Measurements from ENCODE around the gene GPD2. TPM values are rescaled to one million over a fixed set of nuclear protein-coding genes. Genes with fewer than 3 reads are reported as not detected.

Gene GPD2
- total RNA-seq, 2 experiments from 2014 or later = 31.6 to 32.6 TPM

DNA sequence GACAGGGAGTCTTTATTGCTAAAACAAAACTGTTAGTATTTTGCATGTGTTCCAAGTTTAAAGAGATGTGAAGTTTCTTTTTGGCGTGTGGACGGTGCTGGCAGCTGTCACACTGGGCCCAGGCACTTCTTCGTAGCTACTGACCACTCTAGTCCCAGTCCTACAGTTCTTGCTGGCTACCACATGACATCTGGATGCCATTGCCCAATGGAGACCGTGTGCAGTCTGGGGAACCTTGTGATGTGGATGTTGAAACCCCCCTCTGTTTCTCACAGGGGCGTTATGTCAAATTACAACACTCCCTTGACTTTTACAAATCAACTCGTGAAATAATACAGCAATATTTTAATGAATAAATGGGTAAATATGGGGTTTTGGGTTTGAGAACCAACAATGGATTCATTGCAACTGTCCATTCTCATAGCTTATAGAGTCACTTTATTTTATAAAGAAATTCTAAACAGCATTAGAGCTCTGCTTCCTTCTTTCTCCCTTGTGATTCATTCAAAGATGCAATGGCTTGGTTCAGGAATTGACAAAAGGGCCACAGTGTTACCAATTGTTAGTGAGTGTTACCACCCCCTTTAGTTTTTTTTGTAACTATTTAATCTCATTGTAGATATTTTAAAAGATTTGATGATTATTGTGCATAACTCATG lies 1.2 kb downstream of the GPD2 start:
- ATAC-seq (no peak), DNase-seq (no peak)
- Mint-ChIP-seq H3K27ac (peak overlapping the region; percentile 96), H3K36me3 (ENCODE audit: low read depth) (peaks cover 19% of the 10 kb centered on the region), H3K27me3 (no peaks in the 10 kb centered on the region), H3K9me3 (ENCODE audit: low read depth) (no peaks in the 10 kb centered on the region), H3K4me3 (peak overlapping the region; percentile 87), H3K4me1 (peaks cover 19% of the 10 kb centered on the region)
- CTCF ChIA-PET = interaction anchor here (0.7 to 2.1 kb wide), 8 partner anchors 22 to 177 kb away, joined by 3 to 7 read pairs (median 3); no protein-coding TSS in a partner anchor
- intact Hi-C loops (cut with DNase I, micrococcal nuclease) = loop anchor here (2.0 to 5.0 kb wide), 3 partner anchors 55 to 960 kb away; no protein-coding TSS in a partner anchor
- POLR2A ChIA-PET = interaction anchor here (0.6 kb wide), 1 partner anchor 103 kb away, joined by 3 read pairs; no protein-coding TSS in a partner anchor

DNA sequence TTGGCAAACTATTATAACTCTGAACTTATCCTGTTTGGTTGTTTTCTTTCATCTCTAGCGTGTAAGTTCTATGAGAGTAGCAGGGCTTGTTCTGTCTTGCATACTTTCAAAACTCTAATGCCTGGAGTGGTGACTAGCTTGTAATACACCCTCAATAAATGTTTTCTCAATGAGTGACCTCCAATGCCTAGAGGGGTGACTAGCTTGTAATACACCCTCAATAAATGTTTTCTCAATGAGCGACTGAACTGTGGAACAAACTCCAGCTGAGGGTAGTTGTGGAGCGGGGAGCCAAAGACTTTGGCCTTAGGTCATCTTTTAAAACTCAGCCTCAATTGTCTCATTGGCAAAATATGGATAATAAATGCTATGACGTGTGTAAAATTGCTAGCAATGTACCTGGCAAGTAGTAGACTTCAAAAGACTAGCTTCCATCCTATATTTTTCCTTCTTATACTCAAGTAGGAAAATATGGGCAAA lies 1.8 kb downstream of the GPD2 start:
- no peak for ATAC-seq
- ChIA-PET CTCF (interaction anchor here (0.6 to 2.1 kb wide), 6 partner anchors 35 to 176 kb away, joined by 3 to 7 read pairs (median 3); no protein-coding TSS in a partner anchor), POLR2A (no interaction called here)
- intact Hi-C loops (cut with DNase I, micrococcal nuclease) = loop anchor here (2.0 to 5.0 kb wide), 3 partner anchors 54 to 959 kb away; no protein-coding TSS in a partner anchor
- no peaks in the 10 kb centered on the region for H3K27me3 Mint-ChIP-seq
- DNase-seq = no peak
- no peaks in the 10 kb centered on the region for H3K9me3 Mint-ChIP-seq (ENCODE audit: low read depth)
- H3K4me3 Mint-ChIP-seq = peak overlapping the region; percentile 87
- peak overlapping the region; percentile 96 for H3K27ac Mint-ChIP-seq
- H3K36me3 Mint-ChIP-seq (ENCODE audit: low read depth) = peaks cover 19% of the 10 kb centered on the region
- peaks cover 19% of the 10 kb centered on the region for H3K4me1 Mint-ChIP-seq

DNA sequence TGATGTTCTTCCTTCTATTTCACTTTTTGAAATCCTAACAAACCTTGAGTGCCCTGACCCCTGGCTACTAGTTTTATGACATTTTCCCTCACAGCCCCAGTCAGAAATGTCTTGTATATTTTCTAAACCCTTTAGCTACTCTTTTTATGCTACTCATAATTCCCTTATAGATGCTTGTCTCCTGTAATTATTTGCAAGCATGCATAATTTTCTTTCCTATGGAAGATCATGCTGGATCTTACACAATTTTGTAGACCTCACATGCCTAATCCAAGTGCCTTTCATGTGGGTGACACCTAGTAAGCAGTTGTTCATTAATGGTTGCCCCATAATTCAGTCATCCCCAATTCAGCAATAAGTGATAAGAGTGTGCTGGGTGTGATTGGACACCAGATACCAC lies 6.9 kb downstream of the GPD2 start:
- Mint-ChIP-seq H3K9me3 (ENCODE audit: low read depth) (no peaks in the 10 kb centered on the region), H3K27me3 (no peaks in the 10 kb centered on the region), H3K36me3 (ENCODE audit: low read depth) (peaks cover 19% of the 10 kb centered on the region), H3K4me1 (peaks cover 15% of the 10 kb centered on the region), H3K27ac (no peak overlapping the region), H3K4me3 (no peak overlapping the region)
- no peak for DNase-seq
- no peak for ATAC-seq
- ChIA-PET CTCF (no interaction called here), POLR2A (no interaction called here)
- intact Hi-C loops (cut with DNase I, micrococcal nuclease) = no loop called here

DNA sequence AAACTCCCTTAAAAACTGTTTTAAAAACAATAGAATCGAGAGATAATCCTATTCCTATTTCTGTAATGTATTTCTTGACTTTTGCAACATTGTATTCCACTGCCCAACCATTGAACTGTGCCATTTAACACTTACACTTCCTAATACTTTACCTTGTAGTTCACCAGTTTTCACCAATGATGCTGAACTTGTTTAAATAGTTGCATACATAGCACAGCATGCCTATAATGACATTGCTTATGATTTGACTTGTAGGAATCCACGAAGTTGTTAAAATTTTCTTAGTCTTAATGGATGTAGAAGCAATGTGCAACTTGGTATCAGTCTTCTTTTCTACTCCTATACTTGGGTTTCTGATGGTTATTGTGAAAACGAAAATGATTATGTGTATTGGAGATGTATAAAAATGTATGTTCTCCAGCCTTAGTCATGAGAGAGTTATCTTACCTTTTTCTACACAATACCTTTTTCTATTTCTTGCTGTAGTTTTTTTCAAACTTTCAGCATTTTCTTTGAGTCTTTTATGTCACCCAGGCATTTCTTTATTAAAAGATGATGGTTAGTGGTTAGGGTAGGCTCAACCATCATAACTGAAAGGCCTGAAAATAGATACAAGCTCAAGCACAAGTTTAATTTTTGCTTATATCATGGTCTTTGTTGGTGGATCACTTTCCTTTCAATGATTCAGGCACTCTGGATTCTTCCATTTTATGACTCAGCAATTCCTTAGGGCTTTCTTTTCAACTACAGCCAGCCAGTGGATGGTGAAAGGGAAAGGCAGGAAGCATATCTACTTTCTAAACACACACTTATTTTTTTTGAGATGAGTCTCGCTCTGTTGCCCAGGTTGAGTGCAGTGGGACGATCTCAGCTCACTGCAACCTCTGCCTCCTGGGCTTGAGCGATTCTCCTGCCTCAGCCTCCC lies 9.4 kb downstream of the GPD2 start:
- ChIA-PET CTCF (no interaction called here), POLR2A (no interaction called here)
- H3K4me1 Mint-ChIP-seq = peaks cover 9% of the 10 kb centered on the region
- no peak for DNase-seq
- no peak overlapping the region for H3K27ac Mint-ChIP-seq
- no peaks in the 10 kb centered on the region for H3K27me3 Mint-ChIP-seq
- H3K4me3 Mint-ChIP-seq = no peak overlapping the region
- no peaks in the 10 kb centered on the region for H3K9me3 Mint-ChIP-seq (ENCODE audit: low read depth)
- no peak for ATAC-seq
- H3K36me3 Mint-ChIP-seq (ENCODE audit: low read depth) = peaks cover 18% of the 10 kb centered on the region
- intact Hi-C loops (cut with DNase I, micrococcal nuclease) = no loop called here

DNA sequence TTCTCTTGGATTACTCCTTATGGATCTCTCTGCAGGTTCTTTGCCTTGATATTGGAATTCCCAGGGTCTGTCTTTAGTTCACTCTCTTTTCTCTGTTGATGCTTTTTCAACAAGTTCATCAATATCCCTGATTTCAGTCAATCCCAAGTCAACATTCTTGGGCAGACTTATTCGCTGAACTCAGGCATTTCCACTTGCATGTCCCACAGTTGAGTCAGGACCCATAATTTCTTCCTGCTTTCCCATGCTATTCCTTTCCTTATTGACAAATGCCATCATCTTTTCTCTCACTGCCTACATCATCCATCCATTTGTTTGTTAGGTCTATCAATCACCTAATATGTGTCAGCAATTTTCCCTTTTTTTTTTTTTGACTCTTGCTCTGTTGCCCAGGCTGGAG lies 11.6 kb downstream of the GPD2 start:
- CTCF ChIA-PET = no interaction called here
- H3K27me3 Mint-ChIP-seq = no peaks in the 10 kb centered on the region
- ATAC-seq = no peak
- intact Hi-C loops (cut with DNase I, micrococcal nuclease) = no loop called here
- H3K27ac Mint-ChIP-seq = peak overlapping the region; percentile 17
- H3K9me3 Mint-ChIP-seq (ENCODE audit: low read depth) = no peaks in the 10 kb centered on the region
- H3K4me1 Mint-ChIP-seq = peaks cover 9% of the 10 kb centered on the region
- no peak for DNase-seq
- no peak overlapping the region for H3K4me3 Mint-ChIP-seq
- POLR2A ChIA-PET = no interaction called here
- H3K36me3 Mint-ChIP-seq (ENCODE audit: low read depth) = peaks cover 13% of the 10 kb centered on the region

DNA sequence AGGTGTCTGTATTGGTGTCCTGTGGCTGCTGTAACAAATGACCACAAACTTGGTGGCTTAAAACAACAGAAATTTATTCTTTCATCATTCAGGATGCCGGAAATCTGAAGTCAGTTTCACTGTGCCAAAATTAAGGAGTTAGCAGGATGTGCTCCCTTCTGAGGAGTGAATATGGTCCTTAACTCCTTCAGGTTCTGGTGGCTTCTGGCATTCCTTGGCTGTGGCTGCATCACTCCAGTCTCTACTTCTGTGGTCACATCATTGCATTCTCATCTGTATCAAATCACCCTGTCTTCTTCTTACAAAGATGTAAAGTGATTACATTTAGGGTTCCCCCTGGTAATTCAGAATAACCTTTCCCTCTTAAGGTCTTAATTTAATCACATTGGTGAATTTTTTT lies 12.6 kb downstream of the GPD2 start:
- ATAC-seq = no peak
- peaks cover 19% of the 10 kb centered on the region for H3K36me3 Mint-ChIP-seq (ENCODE audit: low read depth)
- H3K4me3 Mint-ChIP-seq = no peak overlapping the region
- intact Hi-C loops (cut with DNase I, micrococcal nuclease) = no loop called here
- no peak overlapping the region for H3K27ac Mint-ChIP-seq
- no peak for DNase-seq
- ChIA-PET POLR2A (no interaction called here), CTCF (no interaction called here)
- peaks cover 10% of the 10 kb centered on the region for H3K4me1 Mint-ChIP-seq
- no peaks in the 10 kb centered on the region for H3K9me3 Mint-ChIP-seq (ENCODE audit: low read depth)
- H3K27me3 Mint-ChIP-seq = no peaks in the 10 kb centered on the region

DNA sequence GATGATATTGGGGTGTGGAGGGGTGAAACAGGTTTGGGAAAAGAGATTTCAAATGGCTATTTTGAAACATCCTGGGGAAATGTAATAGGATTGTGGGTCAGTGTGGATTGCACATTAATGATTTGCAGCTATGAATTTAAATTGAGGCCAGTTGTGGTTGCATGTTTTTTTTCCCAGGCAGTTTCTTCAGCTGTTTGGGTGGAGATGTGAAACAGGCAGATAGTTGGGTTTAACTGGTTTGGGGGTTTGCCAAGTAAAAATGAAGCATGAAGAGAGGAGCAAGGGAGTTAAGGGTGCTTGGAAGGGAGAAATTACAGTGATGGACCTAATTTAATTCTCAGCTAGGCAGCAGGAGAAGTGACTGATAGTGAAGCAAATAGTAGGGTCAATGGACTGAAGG lies 16.8 kb downstream of the GPD2 start:
- intact Hi-C loops (cut with DNase I, micrococcal nuclease) = no loop called here
- Mint-ChIP-seq H3K36me3 (ENCODE audit: low read depth) (peaks cover 16% of the 10 kb centered on the region), H3K4me3 (no peak overlapping the region), H3K4me1 (peaks cover 25% of the 10 kb centered on the region), H3K27ac (no peak overlapping the region), H3K9me3 (ENCODE audit: low read depth) (no peaks in the 10 kb centered on the region), H3K27me3 (no peaks in the 10 kb centered on the region)
- no peak for DNase-seq
- ChIA-PET CTCF (interaction anchor here (0.7 kb wide), 1 partner anchor 156 kb away, joined by 3 read pairs; no protein-coding TSS in a partner anchor), POLR2A (no interaction called here)
- no peak for ATAC-seq

DNA sequence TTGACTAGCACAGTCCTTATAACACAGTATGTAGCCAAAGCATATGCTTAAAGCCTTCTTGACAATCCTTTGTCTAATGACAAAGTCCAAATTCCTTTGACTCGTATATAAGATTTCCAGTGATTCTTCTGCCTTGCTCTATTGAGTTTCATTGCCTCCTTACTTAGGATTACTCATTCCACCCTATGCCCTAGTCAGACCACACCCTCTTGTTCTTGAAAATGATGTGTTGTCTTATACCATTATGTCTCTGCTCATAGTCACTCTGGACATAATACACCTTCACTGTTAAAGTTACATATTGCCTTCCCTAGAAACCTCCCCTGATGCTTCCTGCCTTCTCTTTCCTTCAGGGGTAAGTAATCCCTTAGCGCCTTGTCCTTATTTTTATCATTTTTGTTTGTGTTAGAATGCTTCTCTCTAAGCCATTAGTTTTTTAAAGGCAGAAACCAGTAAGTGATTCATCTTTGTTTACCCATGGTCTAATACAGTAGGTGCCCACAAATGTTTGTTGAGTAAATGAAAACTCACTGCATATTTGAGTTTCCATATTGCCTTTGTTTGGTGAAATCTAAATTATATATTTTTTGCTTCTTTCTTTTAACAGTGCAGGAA lies 19.3 kb downstream of the GPD2 start:
- peaks cover 12% of the 10 kb centered on the region for H3K36me3 Mint-ChIP-seq (ENCODE audit: low read depth)
- ChIA-PET POLR2A (no interaction called here), CTCF (no interaction called here)
- intact Hi-C loops (cut with DNase I, micrococcal nuclease) = no loop called here
- H3K4me3 Mint-ChIP-seq = no peak overlapping the region
- H3K4me1 Mint-ChIP-seq = peaks cover 28% of the 10 kb centered on the region
- no peak overlapping the region for H3K27ac Mint-ChIP-seq
- H3K27me3 Mint-ChIP-seq = no peaks in the 10 kb centered on the region
- ATAC-seq = peak; percentile 99
- no peak for DNase-seq
- no peaks in the 10 kb centered on the region for H3K9me3 Mint-ChIP-seq (ENCODE audit: low read depth)

DNA sequence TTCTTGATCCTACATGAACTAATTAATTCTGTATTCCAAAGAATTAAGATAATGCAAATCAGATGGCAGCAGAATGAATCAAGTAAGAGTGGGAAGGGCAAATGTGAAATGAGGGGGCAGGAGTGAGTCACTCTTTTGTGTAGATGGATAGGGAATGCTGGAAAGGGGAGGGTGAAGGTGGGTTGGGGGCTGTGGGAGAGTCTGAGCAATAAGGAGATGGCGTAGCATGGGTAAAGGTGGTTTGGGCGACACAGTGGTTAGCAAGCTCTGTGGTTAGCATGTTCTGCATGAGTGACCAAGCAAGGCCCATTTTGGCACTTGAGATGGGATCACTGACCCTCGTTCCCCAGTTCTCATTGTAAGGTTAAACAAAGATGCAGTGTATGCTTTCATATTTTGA lies 20.4 kb downstream of the GPD2 start:
- Mint-ChIP-seq H3K9me3 (ENCODE audit: low read depth) (no peaks in the 10 kb centered on the region), H3K27ac (no peak overlapping the region), H3K4me1 (peaks cover 28% of the 10 kb centered on the region), H3K36me3 (ENCODE audit: low read depth) (peaks cover 12% of the 10 kb centered on the region), H3K4me3 (no peak overlapping the region), H3K27me3 (no peaks in the 10 kb centered on the region)
- no peak for ATAC-seq
- DNase-seq = no peak
- POLR2A ChIA-PET = no interaction called here
- intact Hi-C loops (cut with DNase I, micrococcal nuclease) = no loop called here
- CTCF ChIA-PET = no interaction called here

DNA sequence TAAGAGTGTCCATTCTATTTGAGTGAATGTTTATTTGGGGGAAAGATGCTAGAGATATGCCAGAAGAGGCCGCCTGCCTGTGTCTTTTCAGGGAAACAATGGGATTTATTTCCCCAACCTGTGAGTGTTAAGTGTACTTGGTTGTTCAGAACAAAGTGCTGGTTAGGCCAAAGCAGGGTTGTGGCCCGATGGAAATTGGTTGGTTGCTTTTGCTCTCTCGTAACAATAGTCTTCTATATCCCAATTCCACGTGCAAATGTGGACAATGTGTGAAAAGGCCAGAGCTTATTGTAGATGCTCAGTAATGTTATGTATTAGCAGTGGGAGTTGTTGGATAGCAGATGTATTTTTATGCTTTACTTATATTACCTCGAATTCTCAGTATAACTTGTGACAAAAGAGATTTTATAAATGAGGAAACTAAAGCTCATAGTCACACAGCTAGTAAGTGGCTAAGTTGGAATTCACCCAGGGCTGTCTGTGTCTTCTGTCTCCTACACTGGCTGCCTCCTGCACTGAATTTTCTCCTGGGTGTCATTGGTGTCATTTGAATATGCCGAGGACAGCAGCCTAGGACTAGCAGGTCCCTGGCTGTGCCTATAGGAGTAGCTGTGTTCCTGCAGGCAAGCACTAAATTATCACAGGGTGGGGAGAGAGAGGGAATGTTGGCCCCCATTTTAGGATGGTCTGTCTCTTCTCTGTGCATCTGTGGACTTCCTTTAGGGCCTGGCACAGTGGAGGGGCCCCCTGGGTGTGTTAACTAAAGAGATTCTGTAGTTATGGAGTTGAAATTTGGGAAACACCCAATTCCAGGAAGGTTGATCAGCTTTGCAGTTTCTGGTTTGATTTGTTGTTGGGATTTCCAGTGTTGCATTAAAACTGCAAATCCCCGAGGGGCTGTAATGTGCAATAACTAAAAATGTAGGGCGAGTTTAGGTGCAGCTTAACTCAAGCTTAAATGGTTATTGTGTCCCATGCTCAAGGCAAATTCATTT lies 21.6 kb downstream of the GPD2 start:
- H3K27ac Mint-ChIP-seq = no peak overlapping the region
- peaks cover 28% of the 10 kb centered on the region for H3K4me1 Mint-ChIP-seq
- intact Hi-C loops (cut with DNase I, micrococcal nuclease) = no loop called here
- H3K36me3 Mint-ChIP-seq (ENCODE audit: low read depth) = peaks cover 7% of the 10 kb centered on the region
- DNase-seq (no peak), ATAC-seq (no peak)
- ChIA-PET CTCF (no interaction called here), POLR2A (interaction anchor here (0.7 kb wide), 1 partner anchor 112 kb away, joined by 4 read pairs; no protein-coding TSS in a partner anchor)
- no peaks in the 10 kb centered on the region for H3K9me3 Mint-ChIP-seq (ENCODE audit: low read depth)
- no peaks in the 10 kb centered on the region for H3K27me3 Mint-ChIP-seq
- no peak overlapping the region for H3K4me3 Mint-ChIP-seq
